Measurements from ENCODE around the gene CAMTA1. TPM values are rescaled to one million over a fixed set of nuclear protein-coding genes. Genes with fewer than 3 reads are reported as not detected.

Gene CAMTA1
- total and polyA plus RNA-seq, 12 donors: 123 to 265 (median 142) TPM

DNA sequence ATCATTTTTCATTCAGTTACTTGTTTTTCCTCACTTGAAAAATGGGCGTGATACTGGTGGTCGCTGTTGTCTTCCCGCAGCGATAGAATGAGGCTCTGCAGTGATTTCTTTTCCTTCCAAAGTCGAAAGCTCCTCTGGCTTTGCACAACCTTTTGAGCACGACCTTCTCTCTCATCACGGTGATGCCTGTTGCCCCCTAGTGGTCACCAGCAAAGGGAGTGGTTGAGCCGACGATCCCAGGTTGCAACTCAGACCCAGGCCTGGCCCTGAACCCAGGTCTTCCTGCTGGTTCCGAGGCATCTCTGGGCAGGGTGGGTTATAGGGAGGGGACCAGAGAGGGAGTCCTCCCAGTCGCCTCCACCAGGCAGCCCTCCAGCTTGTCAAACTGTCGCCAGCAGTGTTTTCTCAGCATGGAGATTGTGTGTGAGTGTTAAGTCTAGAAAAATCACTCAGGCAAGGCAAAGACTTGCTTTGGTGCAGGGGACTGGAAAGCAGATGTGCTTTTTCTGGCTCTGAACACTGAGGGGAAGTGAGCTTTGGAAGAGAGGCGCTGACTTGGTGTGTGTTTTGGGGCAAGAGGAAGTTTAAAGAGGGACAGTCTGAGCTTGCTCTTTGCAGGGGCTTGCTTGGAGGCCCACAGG, 285.3 kb downstream of the CAMTA1 start:
- peaks cover 0 to 9% (median 7%) of the 10 kb centered on the region in 9 donors for H3K4me1 ChIP-seq
- intact Hi-C loops (cut with DNase I): loop anchor here in 8 of 10 donors (2.0 to 10.0 kb wide), 9 partner anchors 76 to 574 kb away; no protein-coding TSS in a partner anchor
- ATAC-seq (peak; percentile 71 to 92 (median 84)), DNase-seq (peak; percentile 42 to 66)
- H3K4me3 ChIP-seq: peak overlapping the region in 9 of 10 donors; percentile 17 to 53 (median 42)
- WGBS, 2 donors: 9% methylated on average over 13 of the region's 13 CpGs
- H3K9me3 ChIP-seq: no peaks in the 10 kb centered on the region
- TF ChIP-seq, protein P1, sequence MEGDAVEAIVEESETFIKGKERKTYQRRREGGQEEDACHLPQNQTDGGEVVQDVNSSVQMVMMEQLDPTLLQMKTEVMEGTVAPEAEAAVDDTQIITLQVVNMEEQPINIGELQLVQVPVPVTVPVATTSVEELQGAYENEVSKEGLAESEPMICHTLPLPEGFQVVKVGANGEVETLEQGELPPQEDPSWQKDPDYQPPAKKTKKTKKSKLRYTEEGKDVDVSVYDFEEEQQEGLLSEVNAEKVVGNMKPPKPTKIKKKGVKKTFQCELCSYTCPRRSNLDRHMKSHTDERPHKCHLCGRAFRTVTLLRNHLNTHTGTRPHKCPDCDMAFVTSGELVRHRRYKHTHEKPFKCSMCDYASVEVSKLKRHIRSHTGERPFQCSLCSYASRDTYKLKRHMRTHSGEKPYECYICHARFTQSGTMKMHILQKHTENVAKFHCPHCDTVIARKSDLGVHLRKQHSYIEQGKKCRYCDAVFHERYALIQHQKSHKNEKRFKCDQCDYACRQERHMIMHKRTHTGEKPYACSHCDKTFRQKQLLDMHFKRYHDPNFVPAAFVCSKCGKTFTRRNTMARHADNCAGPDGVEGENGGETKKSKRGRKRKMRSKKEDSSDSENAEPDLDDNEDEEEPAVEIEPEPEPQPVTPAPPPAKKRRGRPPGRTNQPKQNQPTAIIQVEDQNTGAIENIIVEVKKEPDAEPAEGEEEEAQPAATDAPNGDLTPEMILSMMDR (IDR thresholded peaks at IDR 0.05): peak; percentile 70 to 90 (median 84)
- peaks cover 0 to 11% (median 0%) of the 10 kb centered on the region in 7 donors for H3K27me3 ChIP-seq
- no peaks in the 10 kb centered on the region for H3K36me3 ChIP-seq
- H3K27ac ChIP-seq: no peak overlapping the region

DNA sequence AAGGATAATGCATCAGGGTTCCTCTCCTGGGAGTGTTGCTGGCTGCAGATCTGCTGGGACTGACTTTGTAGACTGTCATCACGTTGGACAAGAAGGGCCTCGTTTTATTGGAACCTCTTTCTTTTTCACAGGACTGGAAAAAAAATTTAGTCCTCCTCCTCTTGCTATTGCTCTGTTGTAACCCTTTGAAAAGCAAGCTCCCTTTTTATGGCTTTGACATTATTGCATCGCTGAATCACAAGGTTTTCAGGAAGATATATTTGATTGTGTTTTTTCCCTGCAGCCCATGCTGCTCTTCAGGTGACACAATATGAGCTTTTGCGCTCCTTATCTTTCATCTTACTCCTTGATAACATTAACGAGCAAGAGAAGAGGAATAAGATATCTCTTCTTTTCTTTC, 290.9 kb downstream of the CAMTA1 start:
- Histone ChIP-seq H3K4me1 (no peaks in the 10 kb centered on the region), H3K4me3 (no peak overlapping the region), H3K27ac (no peak overlapping the region), H3K27me3 (peaks cover 0 to 11% (median 0%) of the 10 kb centered on the region in 7 donors), H3K9me3 (peaks cover 0 to 20% (median 10%) of the 10 kb centered on the region in 11 donors), H3K36me3 (no peaks in the 10 kb centered on the region)
- TF ChIP-seq, protein P1 (IDR thresholded peaks at IDR 0.05): no peak
- DNase-seq (no peak), ATAC-seq (no peak)
- intact Hi-C loops (cut with DNase I): loop anchor here in 3 of 10 donors (10.0 kb wide), 4 partner anchors 81 to 569 kb away; no protein-coding TSS in a partner anchor
- WGBS, 2 donors: 63 to 65% methylated on average over 5 of the region's 5 CpGs

DNA sequence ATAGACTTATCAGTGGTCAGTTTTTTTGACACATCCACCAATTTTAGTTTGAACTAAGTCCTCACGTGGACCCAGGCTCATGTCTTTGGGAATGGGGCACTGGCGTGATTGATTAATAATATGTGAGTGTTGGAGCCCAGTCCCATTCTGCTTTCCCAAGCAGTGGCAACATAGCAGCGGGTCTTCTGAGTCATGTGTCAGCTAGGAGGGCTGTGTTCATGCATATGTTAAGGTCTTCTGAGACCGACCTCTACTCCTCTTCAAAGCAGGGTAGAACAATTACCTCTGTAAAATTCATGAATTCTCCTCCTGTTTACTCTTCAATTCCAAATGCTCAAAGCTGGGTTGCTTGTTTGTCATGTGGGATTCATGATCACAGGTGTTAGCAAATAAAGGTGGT, 291.3 kb downstream of the CAMTA1 start:
- Histone ChIP-seq H3K9me3 (peaks cover 0 to 24% (median 10%) of the 10 kb centered on the region in 11 donors), H3K36me3 (no peaks in the 10 kb centered on the region), H3K4me1 (no peaks in the 10 kb centered on the region), H3K4me3 (no peak overlapping the region), H3K27ac (no peak overlapping the region), H3K27me3 (peaks cover 0 to 11% (median 0%) of the 10 kb centered on the region in 7 donors)
- intact Hi-C loops (cut with DNase I): loop anchor here in 3 of 10 donors (10.0 kb wide), 4 partner anchors 82 to 568 kb away; no protein-coding TSS in a partner anchor
- DNase-seq (no peak), ATAC-seq (no peak)
- TF ChIP-seq, protein P1 (IDR thresholded peaks at IDR 0.05): no peak
- WGBS, 2 donors: 69 to 70% methylated on average over 4 of the region's 4 CpGs

DNA sequence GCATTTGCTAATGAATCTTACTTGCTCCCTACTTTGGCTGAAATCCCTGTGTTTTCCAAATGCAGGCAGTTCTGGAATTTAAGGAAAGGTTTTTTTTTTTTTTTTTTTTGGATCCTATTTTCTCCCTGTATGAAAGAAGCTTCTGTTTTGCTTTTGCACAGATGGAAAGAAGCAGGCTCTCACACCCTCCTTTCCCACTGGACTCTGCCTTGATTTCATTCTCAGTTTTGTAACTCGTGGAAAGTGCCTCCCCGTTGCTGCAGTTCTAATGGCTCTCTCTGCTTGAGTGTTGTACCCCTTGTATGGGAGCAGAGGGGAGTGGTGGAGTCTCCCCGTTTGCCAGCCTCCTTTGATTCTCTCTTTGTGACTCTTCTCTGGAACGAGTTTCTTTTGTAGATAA, 291.9 kb downstream of the CAMTA1 start:
- Histone ChIP-seq H3K27ac (no peak overlapping the region), H3K4me1 (no peaks in the 10 kb centered on the region), H3K4me3 (no peak overlapping the region), H3K36me3 (no peaks in the 10 kb centered on the region), H3K27me3 (peaks cover 0 to 11% (median 0%) of the 10 kb centered on the region in 7 donors), H3K9me3 (peaks cover 0 to 26% (median 10%) of the 10 kb centered on the region in 11 donors)
- WGBS, 2 donors: 36 to 45% methylated on average over 4 of the region's 4 CpGs
- no peak for ATAC-seq
- TF ChIP-seq, protein P1 (IDR thresholded peaks at IDR 0.05): no peak
- no peak for DNase-seq
- intact Hi-C loops (cut with DNase I): loop anchor here in 3 of 10 donors (10.0 kb wide), 4 partner anchors 82 to 568 kb away; no protein-coding TSS in a partner anchor
